GM21576 (cell line): ENCODE data around the gene GPR141.
A peak's percentile ranks its signal among the peaks of the same experiment; 100 is the strongest.

Experiments used
- ATAC-seq: cut with Tn5 transposase; IDR thresholded peaks from one replicate; pipeline ENCODE4 v1.9.1; 2021; ENCODE audit warnings: mild to moderate bottlenecking, moderate library complexity; ENCODE audit not compliant: unreplicated experiment

The GPR141 gene, protein sequence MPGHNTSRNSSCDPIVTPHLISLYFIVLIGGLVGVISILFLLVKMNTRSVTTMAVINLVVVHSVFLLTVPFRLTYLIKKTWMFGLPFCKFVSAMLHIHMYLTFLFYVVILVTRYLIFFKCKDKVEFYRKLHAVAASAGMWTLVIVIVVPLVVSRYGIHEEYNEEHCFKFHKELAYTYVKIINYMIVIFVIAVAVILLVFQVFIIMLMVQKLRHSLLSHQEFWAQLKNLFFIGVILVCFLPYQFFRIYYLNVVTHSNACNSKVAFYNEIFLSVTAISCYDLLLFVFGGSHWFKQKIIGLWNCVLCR

DNA sequence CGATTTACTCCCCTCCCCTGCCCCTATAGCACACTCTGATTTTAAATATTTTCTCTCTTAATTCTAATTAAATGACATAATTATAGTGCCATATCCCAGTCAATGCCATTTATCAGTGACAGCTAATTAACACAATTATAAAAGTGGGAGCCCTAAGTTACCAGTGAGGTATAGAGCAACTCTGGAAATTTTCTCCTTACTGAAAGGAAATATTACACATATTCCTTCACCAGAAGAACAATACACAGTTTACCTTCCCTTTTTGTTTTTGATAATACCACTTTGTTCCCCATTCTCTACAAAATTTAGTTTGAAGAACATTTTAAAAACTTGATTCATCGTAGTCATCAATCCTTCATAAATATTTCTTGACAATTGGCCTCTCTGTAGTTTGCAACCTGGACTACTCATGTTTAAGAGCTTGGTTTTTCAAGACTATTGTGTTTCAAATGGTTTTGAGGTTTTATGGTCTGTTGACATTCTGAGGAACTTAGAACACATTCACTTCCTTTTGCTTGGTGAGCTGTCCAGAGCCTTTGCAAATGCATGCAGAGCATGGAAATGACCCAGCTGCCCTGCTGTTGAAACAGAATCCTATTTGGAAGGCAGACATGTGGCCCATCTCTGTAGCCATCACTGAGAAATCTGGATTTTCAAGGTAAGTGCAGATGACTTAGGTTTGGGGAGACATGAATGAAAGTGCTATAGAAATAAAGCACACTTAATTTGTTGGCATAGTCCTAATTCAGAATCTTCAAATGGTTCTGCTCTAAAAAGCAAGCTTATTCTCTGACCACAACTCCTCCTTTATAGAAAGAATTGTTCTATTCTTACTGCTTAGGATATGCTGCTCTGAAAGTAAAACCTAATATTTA lies at the start of gene GPR141:
Gene GPR141, plus strand, starts transcription at position 521 of the 875 bp plus-strand sequence. CDS start 56,628 bp downstream, outside the sequence.
- ATAC-seq = peak; percentile 91

DNA sequence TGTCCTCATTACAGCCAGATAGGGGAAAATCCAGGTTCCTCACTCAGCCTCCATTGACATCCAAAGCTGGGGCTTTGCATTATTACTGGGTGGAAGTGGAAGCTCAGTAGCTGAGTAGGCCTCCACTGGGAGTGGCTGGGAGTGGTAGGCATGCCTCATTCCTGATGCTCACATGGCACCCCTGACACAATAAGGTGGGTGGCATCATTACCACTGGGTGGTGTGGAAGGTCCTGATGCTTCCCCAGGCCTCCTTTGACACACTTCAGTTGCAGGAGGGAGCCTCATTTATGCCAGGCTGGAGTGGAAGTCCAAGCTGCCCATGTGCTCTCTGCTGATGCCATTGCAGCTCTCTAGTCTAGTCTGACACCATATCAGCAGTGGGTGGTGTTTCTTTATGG lies 48.2 kb upstream of the GPR141 start:
- ATAC-seq = no peak

DNA sequence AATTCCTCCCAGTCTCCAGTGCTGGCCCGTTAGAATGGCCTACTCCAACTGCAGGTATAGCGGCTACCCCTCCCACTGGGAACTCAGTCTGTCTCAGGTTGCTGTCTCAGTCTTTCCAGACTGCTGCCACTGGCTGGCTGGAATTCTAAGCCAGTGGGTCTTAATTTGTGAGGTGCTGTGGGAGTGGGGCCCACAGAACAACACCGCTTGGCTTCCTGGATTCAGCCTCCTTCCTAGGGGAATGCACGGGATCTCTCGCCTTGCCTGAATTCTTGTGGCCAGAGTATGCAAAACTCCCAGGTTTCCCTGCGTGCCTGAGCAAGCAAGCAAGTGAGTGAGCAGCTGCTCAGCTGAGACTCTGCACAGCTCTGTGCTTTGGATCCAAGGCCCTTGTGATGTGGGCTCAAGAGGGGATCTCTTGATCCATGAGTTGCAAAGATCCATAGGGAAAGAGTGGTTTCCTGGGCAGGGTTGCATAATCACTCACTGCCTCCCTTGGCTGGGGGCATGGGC lies 41.5 kb upstream of the GPR141 start:
- no peak for ATAC-seq

DNA sequence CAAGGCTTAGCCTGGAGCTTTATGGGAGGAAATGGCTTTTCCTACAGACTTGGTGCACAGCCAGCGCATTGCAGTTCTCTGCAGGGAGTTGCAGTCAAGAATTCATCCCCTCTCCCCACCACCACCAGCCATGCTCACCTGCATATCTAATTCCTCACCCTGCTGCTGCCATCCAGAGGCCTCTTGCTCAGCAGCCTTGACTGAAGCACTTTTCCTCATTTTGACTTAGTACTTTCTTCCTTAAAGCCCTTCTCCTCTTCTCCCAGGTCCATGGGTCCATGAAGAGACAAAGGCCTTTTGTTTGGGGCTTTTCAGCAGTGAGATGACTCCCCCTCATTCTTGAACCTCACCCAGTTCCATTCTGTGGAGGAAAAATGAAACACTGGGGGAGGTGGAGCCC lies 39.7 kb upstream of the GPR141 start:
- ATAC-seq = no peak

DNA sequence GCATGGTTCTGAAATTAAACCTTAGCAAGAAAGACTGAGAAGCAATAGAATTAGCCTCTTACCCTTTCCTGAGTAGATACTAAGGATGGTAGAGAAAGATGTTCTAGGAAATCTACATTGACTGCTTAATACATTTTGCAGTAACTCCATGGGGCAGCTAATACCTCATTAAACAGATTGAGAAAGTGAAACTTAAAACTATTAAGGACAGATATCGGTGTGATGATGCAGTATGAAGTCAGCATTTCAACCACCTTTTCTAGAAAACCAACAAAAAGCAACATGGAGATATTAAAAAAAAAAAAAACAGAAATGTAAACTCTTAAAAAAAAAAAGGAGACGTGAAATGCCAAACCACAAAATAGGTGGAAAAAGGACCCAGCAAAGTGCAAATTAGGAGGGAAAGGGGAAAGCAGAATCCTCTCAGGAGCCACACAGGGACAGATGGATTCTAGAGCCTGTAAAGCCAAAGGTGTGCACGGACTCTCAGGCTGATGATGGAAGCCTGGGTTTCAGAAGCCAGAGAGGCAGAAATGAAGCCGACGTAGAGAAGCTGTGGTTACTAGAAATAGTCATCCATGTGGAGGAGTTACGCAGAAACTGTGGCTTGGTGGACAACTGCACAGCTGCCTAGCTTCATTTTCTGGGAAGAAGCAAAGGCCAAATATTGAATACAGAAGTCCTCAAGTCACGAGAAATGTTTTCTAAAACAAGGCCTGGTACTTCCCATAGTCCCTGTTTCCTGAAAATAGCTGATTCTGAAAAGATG lies 38.1 kb upstream of the GPR141 start:
- ATAC-seq = no peak

DNA sequence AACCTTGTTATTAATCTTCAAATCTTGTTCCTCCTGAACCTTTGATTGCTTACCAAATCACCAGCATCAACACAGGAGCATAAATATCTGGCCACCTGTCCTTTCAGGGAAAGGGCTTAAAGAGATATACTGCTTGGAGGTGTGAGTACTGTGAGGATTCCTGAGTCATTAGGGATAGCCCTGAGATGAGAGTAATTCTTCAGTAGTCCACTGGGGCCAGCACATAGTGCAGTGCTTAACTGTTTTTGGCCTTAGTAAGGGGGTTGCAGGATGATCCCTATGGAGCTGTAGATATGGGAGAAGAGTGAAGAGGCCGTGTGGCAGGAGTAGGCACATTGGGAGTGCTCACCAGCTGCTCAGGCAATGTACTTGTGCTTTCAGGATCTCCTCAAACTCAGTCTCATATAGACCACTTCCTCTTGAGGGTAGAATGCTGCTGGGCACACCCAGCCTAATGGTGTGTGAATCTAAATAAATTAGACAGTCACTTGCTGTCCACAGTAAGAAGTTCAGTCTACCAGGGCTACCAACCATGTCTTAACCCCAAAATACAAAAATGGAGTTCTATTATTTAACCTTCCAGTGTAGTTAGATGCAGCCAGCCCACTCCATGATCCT lies 26.5 kb upstream of the GPR141 start:
- ATAC-seq = peak; percentile 95

DNA sequence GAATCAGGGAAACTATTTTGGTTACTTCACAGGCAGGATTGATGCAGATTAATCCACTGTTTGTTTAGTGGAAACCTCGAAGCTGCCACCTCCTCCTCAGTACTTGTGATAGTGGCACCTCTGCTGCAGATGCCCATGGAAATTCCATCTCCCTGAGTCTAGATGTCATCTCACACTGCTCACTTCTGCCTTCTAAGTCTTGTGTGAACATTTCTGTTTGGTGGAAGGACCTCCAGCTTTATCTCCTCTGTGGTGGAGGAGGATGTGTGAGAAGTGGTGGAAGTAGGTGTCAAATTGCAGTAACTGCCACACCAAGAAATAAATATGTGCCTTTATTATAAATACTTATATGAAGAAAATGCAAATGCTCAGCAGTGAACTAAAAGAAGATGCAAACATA lies 25.8 kb upstream of the GPR141 start:
- no peak for ATAC-seq

DNA sequence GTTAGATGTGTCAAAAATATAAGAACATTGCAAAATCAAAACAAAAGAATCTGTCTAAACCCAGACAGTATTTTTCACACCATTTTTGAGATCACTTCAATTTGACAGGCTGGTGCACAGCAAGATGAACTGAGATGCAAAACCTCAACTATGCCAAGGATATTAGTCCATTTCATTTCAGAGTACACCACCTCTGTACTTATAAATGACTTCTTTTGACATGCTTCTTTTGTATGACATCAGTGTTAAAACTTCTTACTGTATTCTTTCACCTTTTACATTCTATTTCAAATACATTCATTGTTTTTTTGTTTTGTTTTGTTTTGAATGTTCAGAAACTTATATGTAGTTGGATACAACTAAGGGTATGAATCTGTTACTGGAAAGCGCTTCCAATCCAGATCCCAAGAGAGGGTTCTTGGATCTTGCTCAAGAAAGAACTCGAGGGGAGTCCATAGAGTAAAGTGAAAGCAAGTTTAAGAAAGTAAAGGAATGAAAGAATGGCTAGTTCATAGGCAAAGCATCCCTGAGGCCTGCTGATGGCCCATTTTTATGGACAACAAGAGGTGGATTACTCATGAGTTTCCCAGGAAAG lies 23.5 kb upstream of the GPR141 start:
- ATAC-seq = no peak

DNA sequence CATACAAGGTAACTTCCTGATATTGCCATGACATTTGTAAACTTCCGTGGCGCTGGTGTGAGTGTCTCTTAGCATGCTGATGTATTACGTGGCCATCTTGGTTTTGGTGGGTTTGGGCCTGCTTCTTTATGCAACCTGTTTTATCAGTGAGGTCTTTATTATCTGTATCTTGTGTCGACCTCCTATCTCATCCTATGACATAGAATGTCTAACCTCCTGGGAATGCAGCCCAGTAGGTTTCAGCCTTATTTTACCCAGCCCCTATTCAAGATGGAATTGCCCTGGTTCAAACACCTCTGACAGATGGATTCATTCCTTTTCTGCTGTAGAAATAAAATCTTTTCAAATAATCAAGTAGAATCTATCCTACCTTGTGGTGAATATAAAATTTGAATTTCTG lies 23.0 kb upstream of the GPR141 start:
- ATAC-seq = no peak

DNA sequence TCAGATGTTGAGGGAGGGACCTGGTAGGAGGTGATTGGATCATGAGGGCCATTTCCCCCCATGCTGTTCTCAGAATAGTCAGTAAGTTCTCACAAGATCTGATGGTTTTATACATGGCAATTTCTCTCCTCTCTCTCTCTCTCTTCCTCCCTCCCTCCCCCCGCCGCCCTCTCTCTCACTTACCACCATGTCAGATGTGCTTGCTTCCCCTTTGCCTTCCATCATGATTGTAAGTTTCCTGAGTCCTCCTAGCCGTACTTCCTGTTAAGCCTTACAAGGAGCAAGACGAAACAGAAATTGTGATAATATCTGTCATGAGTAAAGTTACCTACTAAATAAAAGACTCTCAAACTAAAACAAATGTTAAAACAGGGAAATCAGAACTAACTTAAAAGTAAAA lies 19.9 kb upstream of the GPR141 start:
- ATAC-seq = no peak

DNA sequence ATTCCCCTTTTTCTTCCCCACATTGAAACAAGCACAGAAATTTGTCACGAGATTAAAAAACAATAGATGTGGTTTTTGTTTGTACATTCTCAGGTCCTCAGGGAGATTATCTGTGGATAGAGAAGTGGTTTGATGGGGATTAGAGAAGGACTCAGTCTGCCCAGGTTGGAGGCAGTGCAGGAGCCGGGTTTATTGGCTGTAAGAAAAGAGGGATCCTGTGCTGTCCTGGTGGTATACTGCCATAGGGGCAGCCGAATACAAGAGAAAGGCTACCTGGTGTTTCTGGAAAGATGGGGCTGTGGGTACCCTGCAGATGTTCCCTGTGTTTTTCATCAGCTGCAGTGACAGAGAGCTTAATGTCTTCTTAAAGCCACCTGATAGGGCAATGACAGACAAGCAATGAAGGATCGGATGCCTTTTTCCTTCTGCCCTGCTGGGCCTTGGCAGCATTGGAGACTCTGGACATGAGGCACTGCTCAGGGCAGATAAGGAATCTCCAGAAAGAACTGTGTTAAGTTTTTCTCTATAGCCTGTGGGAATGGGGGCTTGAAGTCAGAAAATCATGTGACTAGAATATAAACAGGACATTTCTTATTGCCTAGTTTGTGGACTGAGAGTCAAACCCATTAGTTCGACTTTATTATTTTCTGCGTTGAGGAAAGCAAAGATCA lies 18.1 kb upstream of the GPR141 start:
- ATAC-seq = no peak

DNA sequence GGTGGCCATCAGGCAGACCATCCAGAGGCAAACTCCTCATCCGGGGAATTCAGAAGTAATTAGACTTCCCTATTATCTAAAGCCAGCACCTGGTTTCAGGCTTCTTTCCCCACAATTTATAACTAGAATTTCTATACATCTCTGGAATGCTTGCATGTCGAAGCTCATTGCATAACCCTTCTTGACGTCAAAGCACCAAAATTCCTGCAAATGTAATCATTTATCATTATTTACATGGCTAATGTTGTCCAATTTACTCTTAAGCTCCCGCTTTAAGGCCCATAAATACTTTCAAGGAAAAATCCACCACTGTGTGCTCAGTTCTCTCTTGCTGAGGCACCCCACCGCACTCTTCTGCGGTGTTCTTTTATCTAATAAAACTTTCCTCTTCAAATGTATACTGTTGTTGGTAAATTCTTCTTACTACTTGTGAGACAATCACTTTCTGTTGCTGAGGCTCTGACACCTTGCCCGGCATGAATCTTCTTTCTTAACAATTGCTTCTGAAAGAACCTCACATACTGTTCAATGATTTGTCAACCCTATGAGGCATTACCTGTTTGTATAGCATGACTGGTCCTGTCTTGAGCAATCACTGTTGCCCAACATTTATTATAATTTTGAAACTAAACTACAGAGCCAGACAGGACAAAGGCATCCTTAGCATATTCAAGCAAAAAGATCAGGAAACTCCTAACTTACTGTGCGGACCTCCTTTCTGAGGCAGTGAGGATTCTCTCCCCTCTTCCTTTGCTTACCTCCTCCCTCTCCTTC lies 17.4 kb upstream of the GPR141 start:
- ATAC-seq = no peak

DNA sequence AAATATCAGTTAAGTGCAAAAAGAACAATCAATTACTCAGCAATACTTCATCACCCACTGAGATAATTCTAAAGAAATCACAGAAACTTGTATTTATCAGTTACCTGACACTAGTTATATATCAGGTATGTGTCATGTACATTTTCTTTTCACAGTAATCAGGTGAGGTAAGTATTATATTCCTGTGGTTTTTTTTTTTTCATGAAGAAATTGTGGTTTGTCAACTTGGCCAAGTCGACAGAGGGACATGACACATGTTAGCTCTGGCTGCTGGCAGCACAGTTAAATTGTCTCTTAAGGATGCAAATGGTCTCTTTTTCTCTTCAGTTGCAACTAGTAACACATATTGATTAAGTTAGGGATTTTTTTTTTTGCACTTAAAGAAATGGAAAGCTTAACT lies 13.7 kb upstream of the GPR141 start:
- no peak for ATAC-seq

DNA sequence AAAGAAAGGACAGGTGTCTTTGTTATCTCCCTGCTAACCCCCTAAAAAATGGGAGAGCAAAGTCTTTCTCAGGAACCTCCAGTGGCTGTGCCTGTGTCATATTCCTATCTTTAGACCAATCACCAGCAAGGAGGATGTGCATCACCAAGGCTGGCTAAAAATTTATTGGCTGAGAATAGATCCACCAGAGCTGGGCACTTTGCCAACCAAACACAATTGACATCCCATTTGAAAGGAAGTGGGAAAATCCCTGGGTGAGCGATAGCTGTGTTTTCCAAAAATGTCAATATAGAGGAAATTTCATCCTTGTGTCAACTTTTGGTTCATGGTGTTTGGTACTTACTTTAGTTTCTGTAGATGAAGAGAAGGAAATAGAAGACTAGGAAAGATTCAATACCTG lies 13.1 kb upstream of the GPR141 start:
- no peak for ATAC-seq

DNA sequence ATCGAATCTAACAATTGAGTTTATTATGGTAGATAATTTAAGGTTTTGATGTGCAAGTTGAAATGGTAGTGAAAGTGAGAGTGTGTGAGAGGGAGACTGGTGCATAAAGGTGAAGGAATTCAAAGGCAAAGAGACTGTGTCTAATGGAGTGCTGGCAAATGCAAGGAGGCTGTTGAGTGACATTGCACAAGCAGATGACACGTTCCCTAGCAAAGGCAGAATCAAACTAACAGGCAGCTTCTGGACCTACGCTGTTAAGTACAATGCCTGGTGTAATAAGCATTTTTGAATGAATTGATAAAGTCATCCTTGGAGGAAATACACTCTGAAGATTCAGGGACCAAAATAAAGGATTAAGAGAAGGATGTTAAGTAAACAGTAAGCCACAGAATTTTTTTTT lies 11.7 kb upstream of the GPR141 start:
- no peak for ATAC-seq

DNA sequence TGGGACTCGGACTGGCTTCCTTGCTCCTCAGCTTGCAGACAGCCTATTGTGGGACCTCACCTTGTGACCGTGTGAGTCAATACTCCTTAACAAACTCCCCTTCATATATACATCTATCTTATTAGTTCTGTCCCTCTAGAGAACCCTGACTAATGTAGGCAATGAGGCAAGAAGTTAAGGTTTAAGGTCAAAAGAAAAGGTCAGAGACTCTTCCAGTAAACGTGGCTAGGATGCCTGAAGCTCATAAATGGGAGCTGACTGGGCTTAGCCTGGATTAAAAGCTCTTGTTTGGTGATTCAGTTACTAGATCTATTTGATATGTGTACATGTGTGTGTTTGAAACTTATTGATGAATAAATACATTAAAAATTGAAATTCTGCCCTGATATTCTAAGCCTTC lies 10.6 kb upstream of the GPR141 start:
- ATAC-seq = no peak

DNA sequence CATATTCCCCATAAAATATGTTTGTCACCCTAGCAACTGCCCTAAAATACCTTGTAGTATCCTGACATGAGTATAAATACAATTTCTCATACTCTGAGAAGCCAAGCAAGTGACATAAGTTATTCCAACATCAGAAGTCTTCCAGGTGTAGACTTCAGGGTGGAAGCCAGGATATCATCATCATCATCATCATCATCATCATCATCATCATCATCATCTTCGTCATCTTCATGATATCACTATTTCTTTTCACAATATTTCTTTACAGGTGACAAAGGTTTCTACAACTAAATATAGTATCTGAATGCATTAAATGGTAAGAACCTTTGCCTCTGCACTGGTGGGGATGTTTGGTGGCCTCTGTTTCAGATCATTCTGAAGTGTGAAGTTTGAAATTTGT lies 10.0 kb upstream of the GPR141 start:
- ATAC-seq = no peak

DNA sequence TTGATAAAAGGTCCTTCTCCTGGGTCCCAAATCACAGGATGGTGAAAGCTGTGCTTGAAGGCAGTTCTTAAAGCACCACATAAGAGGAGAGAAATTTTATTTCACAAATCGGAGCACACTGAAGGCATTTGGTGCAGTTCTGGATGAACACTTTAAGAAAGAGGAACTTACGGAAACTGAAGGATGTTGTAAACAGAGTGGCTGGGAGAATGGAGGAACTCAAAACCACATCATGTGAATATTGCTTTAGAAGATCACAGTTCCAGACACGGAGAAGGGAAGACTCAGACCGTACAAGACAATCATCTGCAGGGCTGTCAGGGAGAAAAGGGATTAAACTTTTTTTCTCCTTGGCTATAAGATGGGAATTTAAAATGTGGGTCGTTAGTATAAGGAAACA lies 9.0 kb upstream of the GPR141 start:
- ATAC-seq = no peak

DNA sequence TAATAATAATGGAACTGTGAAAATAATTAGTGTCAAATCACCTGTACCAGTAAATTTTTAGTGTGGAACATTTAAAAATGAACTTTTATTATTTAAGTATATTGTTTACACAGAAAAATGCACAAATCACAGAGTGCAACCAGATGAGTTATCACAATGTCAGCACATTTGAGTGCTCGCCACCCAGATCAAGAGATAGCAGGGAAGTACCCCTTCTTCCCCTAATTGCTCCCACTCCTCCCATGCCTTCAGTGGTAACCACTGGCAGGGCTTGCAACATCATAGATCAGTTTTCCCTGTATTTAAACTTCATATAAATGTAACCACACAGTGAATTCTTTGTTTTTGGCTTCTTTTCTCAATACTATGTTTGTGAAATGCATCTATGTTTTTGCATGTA lies 7.8 kb upstream of the GPR141 start:
- ATAC-seq = no peak
